T-cell (primary cell): ENCODE measurements around the gene GJD2. TPM values are rescaled to one million over a fixed set of nuclear protein-coding genes. Genes with fewer than 3 reads are reported as not detected.

Experiments
- ATAC-seq, 4 experiments: fragments of 200-7000 bp in 3 of 4; fragments of 150-1000 bp in 1 of 4; cut with Tn5 transposase; replicated peaks in 1 of 4; 1 replicate in 3 of 4; 2 replicates in 1 of 4; pipeline ENCODE4 v1.10.0; 2021; ENCODE audit warnings: moderate library complexity in 3 of 4, mild to moderate bottlenecking in 2 of 4, moderate number of reproducible peaks in 1 of 4
- CTCF ChIA-PET, 2 donors: fragments of 300-600 bp; sonication (Branson Sonifier 250); formaldehyde crosslinking; loops; one replicate each; lab custom pipeline; 2022; ENCODE audit warnings: antibody characterized with exemption in 2 of 2; lab: Charles Lee
- POLR2A ChIA-PET, 2 donors: fragments of 300-600 bp; sonication (Branson Sonifier 250); formaldehyde crosslinking; loops; one replicate each; lab custom pipeline; 2022; ENCODE audit warnings: antibody characterized with exemption in 2 of 2; lab: Charles Lee
- DNase-seq, 35 experiments: peaks; one replicate each; pipeline versions ENCODE4 v3.0.0 to v3.0.0-alpha.2; 2013 to 2023
- H3K27ac ChIP-seq: one replicate; pipeline ENCODE4 v1.5.1; 2013; ENCODE audit warnings: low read length
- H3K27me3 ChIP-seq, 2 experiments: replicated peaks in 1 of 2; 1 replicate in 1 of 2; 2 replicates in 1 of 2; pipeline versions ENCODE4 v1.6.1 to v1.7.0; 2013; ENCODE audit warnings: low read length in 1 of 2, mixed read lengths in 1 of 2; ENCODE audit not compliant: control insufficient read depth in 2 of 2, insufficient read depth in 2 of 2; ENCODE audit errors: extremely low read depth in 1 of 2
- H3K36me3 ChIP-seq, 2 donors: 1 replicate in 1 of 2; 2 replicates in 1 of 2; pipeline versions ENCODE4 v1.6.1 to v1.7.0; 2013; ENCODE audit warnings: low read length in 1 of 2; ENCODE audit not compliant: control insufficient read depth in 2 of 2, insufficient read depth in 1 of 2; ENCODE audit errors: extremely low read depth in 1 of 2
- H3K4me1 ChIP-seq, 2 experiments: 1 replicate in 1 of 2; 2 replicates in 1 of 2; pipeline versions ENCODE4 v1.6.1 to v1.7.0; 2013; ENCODE audit warnings: low read length in 2 of 2, mixed read lengths in 1 of 2; ENCODE audit not compliant: insufficient read depth in 2 of 2, control insufficient read depth in 1 of 2; ENCODE audit errors: extremely low read depth in 1 of 2
- H3K4me3 ChIP-seq, 2 donors: 1 replicate in 1 of 2; 2 replicates in 1 of 2; pipeline versions ENCODE4 v1.5.1 to v1.7.0; 2013; ENCODE audit warnings: mild to moderate bottlenecking in 2 of 2, low read length in 1 of 2, moderate library complexity in 1 of 2; ENCODE audit not compliant: control insufficient read depth in 1 of 2; ENCODE audit errors: extremely low read depth in 1 of 2
- H3K9me3 ChIP-seq: 2 replicates; pipeline ENCODE4 v1.7.0; 2013
- H3K27ac Mint-ChIP-seq, 2 donors: one replicate each; pipeline ENCODE4 v1.8.0; 2020 to 2021; ENCODE audit warnings: mild to moderate bottlenecking in 2 of 2, mixed read lengths in 2 of 2
- H3K27me3 Mint-ChIP-seq, 2 donors: one replicate each; pipeline ENCODE4 v1.8.0; 2021 to 2022; ENCODE audit warnings: mixed read lengths in 2 of 2
- H3K36me3 Mint-ChIP-seq: one replicate; pipeline ENCODE4 v1.8.0; 2021; ENCODE audit warnings: mixed read lengths
- H3K4me1 Mint-ChIP-seq, 3 donors: one replicate each; pipeline ENCODE4 v1.8.0; 2020 to 2022; ENCODE audit warnings: mixed read lengths in 3 of 3, mild to moderate bottlenecking in 1 of 3
- H3K4me3 Mint-ChIP-seq, 3 donors: one replicate each; pipeline ENCODE4 v1.8.0; 2020 to 2022; ENCODE audit warnings: mild to moderate bottlenecking in 3 of 3, mixed read lengths in 3 of 3, moderate library complexity in 3 of 3
- H3K9me3 Mint-ChIP-seq, 3 donors: one replicate each; pipeline ENCODE4 v1.8.0; 2020 to 2022; ENCODE audit warnings: mixed read lengths in 3 of 3
- WGBS: methylation state at CpG from one replicate; pipeline ENCODE4 v1.1.5; 2013; ENCODE audit warnings: missing lambda C conversion rate; ENCODE audit not compliant: insufficient coverage; 5-methylcytosine and 5-hydroxymethylcytosine counted together
- total RNA-seq, 35 experiments: library from RNA in 6 of 35; stranded (reverse) in 6 of 35; fragments of 120-200 nt in 1 of 35; gene quantifications; one replicate each; pipeline versions ENCODE4 v1.2.1 to v1.2.4 and lab custom pipeline; 2013 to 2026

The GJD2 gene
- total RNA-seq, 5 donors from 2014 or later (not counting 1 experiment from before 2014, with no cell fraction given): not detected

DNA sequence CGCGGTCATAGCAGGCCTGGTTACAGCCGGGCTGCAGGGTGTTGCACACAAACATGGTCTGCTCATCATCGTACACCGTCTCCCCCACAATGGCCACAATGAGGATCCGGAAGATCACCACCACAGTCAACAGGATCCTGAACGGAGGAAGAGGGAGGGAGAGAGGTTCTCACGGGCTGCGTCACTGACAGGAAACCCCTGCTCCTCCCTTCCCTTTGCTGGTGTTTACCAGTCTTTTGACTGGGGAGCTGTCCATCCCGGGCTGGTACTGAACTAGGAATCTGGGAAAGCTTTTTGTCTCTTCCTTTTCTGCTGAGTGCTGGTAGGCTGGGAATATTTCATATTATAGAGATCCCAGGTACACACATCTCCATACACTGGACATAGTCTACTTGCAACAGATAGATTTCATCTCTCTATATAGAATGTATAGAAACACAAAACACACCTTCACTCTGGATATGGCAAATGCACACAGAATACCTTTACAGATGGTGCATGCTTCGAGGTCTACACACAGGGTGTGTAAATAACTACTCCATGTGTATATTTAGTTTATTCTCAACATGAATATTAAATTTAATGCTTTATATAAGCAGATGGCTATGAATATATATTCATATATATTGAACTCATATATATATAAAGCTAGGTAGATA lies 1.4 kb downstream of the GJD2 start:
- Histone ChIP-seq H3K4me3 (no peak overlapping the region), H3K4me1 (no peaks in the 10 kb centered on the region), H3K27me3 (peaks cover 9 to 30% of the 10 kb centered on the region in 2 experiments), H3K27ac (no peak overlapping the region), H3K36me3 (no peaks in the 10 kb centered on the region), H3K9me3 (no peaks in the 10 kb centered on the region)
- DNase-seq (no peak), ATAC-seq (no peak)
- no peaks in the 10 kb centered on the region for H3K36me3 Mint-ChIP-seq
- peak overlapping the region in 1 of 3 donors; percentile 53 for H3K4me3 Mint-ChIP-seq
- H3K9me3 Mint-ChIP-seq: no peaks in the 10 kb centered on the region
- WGBS: no CpG with 5 or more reads among the region's 11 CpGs
- peaks cover 67 to 70% of the 10 kb centered on the region in 2 donors for H3K27me3 Mint-ChIP-seq
- peaks cover 0 to 7% (median 6%) of the 10 kb centered on the region in 3 donors for H3K4me1 Mint-ChIP-seq
- H3K27ac Mint-ChIP-seq: no peak overlapping the region
- CTCF ChIA-PET: no interaction called here
- POLR2A ChIA-PET: no interaction called here

- CTCF ChIA-PET: no interaction called here
- Mint-ChIP-seq H3K9me3 (no peaks in the 10 kb centered on the region), H3K36me3 (no peaks in the 10 kb centered on the region), H3K4me1 (peaks cover 0 to 3% (median 3%) of the 10 kb centered on the region in 3 donors), H3K27ac (no peak overlapping the region), H3K27me3 (peaks cover 52 to 70% of the 10 kb centered on the region in 2 donors), H3K4me3 (no peak overlapping the region)
- 94% methylated on average over 2 of the region's 4 CpGs for WGBS
- Histone ChIP-seq H3K36me3 (no peaks in the 10 kb centered on the region), H3K9me3 (no peaks in the 10 kb centered on the region), H3K4me3 (no peak overlapping the region), H3K4me1 (no peaks in the 10 kb centered on the region), H3K27me3 (peaks cover 3 to 21% of the 10 kb centered on the region in 2 experiments), H3K27ac (no peak overlapping the region)
- DNase-seq: no peak
- POLR2A ChIA-PET: interaction anchor here in 1 of 2 donors (0.5 kb wide), 1 partner anchor 1152 kb away, joined by 5 read pairs; no protein-coding TSS in a partner anchor
- ATAC-seq: no peak
Observed at GRCh38 chr15:34749691-34750090, 5.1 kb downstream of the GJD2 start.

- peaks cover 21 to 36% of the 10 kb centered on the region in 2 donors for H3K27me3 Mint-ChIP-seq
- DNase-seq (no peak), ATAC-seq (no peak)
- no peaks in the 10 kb centered on the region for H3K9me3 Mint-ChIP-seq
- Histone ChIP-seq H3K27me3 (peaks cover 2 to 7% of the 10 kb centered on the region in 2 experiments), H3K36me3 (no peaks in the 10 kb centered on the region), H3K27ac (no peak overlapping the region), H3K9me3 (no peaks in the 10 kb centered on the region), H3K4me1 (no peaks in the 10 kb centered on the region), H3K4me3 (no peak overlapping the region)
- CTCF ChIA-PET: no interaction called here
- H3K36me3 Mint-ChIP-seq: no peaks in the 10 kb centered on the region
- no peak overlapping the region for H3K27ac Mint-ChIP-seq
- H3K4me3 Mint-ChIP-seq: no peak overlapping the region
- WGBS: no CpG with 5 or more reads among the region's 2 CpGs
- H3K4me1 Mint-ChIP-seq: no peaks in the 10 kb centered on the region
- POLR2A ChIA-PET: no interaction called here
Observed at GRCh38 chr15:34739346-34739745, 15.5 kb downstream of the GJD2 start.

- H3K9me3 Mint-ChIP-seq: no peaks in the 10 kb centered on the region
- no peaks in the 10 kb centered on the region for H3K4me1 Mint-ChIP-seq
- DNase-seq (no peak), ATAC-seq (no peak)
- H3K4me3 Mint-ChIP-seq: no peak overlapping the region
- no CpG with 5 or more reads among the region's 2 CpGs for WGBS
- POLR2A ChIA-PET: no interaction called here
- H3K27me3 Mint-ChIP-seq: peaks cover 18 to 27% of the 10 kb centered on the region in 2 donors
- Histone ChIP-seq H3K9me3 (no peaks in the 10 kb centered on the region), H3K27ac (no peak overlapping the region), H3K27me3 (peaks cover 0 to 4% of the 10 kb centered on the region in 2 experiments), H3K4me1 (no peaks in the 10 kb centered on the region), H3K4me3 (no peak overlapping the region), H3K36me3 (no peaks in the 10 kb centered on the region)
- no peaks in the 10 kb centered on the region for H3K36me3 Mint-ChIP-seq
- CTCF ChIA-PET: no interaction called here
- H3K27ac Mint-ChIP-seq: no peak overlapping the region
Observed at GRCh38 chr15:34738002-34738401, 16.8 kb downstream of the GJD2 start.

- POLR2A ChIA-PET: no interaction called here
- ATAC-seq (no peak), DNase-seq (no peak)
- Mint-ChIP-seq H3K36me3 (no peaks in the 10 kb centered on the region), H3K27me3 (peaks cover 20 to 25% of the 10 kb centered on the region in 2 donors), H3K9me3 (no peaks in the 10 kb centered on the region), H3K4me1 (no peaks in the 10 kb centered on the region), H3K4me3 (no peak overlapping the region), H3K27ac (no peak overlapping the region)
- peaks cover 0 to 4% of the 10 kb centered on the region in 2 experiments for H3K27me3 ChIP-seq
- CTCF ChIA-PET: no interaction called here
- no peaks in the 10 kb centered on the region for H3K4me1 ChIP-seq
- no peak overlapping the region for H3K27ac ChIP-seq
- no peaks in the 10 kb centered on the region for H3K9me3 ChIP-seq
- H3K4me3 ChIP-seq: no peak overlapping the region
- H3K36me3 ChIP-seq: no peaks in the 10 kb centered on the region
- WGBS: 81% methylated on average over 2 of the region's 3 CpGs
Observed at GRCh38 chr15:34737477-34737876, 17.3 kb downstream of the GJD2 start.

DNA sequence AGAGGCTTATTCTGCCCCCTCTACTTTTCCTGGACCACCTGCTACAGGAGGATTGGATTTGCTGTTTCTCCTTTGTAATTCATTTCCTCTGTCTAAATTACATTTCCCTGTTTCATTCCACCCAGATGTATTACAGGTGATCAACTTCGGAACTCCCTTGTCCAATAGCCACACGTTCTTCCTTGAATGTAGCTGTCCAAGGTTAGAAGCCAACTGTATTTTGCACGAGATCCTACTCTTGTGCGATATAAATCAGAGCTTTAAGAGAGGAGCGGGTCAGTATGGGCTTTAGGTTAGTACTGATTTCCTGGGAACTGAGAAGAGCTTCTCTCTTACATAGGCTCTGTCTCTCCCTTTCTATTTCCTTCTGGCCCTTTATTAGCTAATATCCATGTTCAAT lies 20.5 kb downstream of the GJD2 start:
- Histone ChIP-seq H3K4me1 (no peaks in the 10 kb centered on the region), H3K27me3 (peaks cover 0 to 2% of the 10 kb centered on the region in 2 experiments), H3K9me3 (no peaks in the 10 kb centered on the region), H3K4me3 (no peak overlapping the region), H3K36me3 (no peaks in the 10 kb centered on the region), H3K27ac (no peak overlapping the region)
- ATAC-seq: no peak
- Mint-ChIP-seq H3K4me1 (no peaks in the 10 kb centered on the region), H3K36me3 (no peaks in the 10 kb centered on the region), H3K9me3 (no peaks in the 10 kb centered on the region), H3K27ac (no peak overlapping the region), H3K27me3 (peaks cover 17 to 20% of the 10 kb centered on the region in 2 donors), H3K4me3 (no peak overlapping the region)
- ChIA-PET CTCF (no interaction called here), POLR2A (no interaction called here)
- DNase-seq: no peak
- no CpG with 5 or more reads among the region's 5 CpGs for WGBS
